HCT116 (cell line): ENCODE measurements around the gene PPP2R5A. TPM values are rescaled to one million over a fixed set of nuclear protein-coding genes. Genes with fewer than 3 reads are reported as not detected.

Experiments
- ATAC-seq: fragments of 200-7000 bp; cut with Tn5 transposase; 2 replicates; pipeline ENCODE4 v1.9.1; 2020; ENCODE audit warnings: mild to moderate bottlenecking, moderate library complexity
- Bru-seq: library from RNA; stranded (reverse); fragments of 400-500 nt; gene quantifications from one replicate; lab custom pipeline; 2021; lab: Mats Ljungman, UMichigan
- BruChase-seq, 2 experiments: library from RNA; stranded (reverse); fragments of 400-500 nt; gene quantifications; one replicate each; lab custom pipeline; 2021; lab: Mats Ljungman, UMichigan
- BruUV-seq: library from RNA; stranded (reverse); fragments of 400-500 nt; replicated peaks from 2 replicates; lab custom pipeline; 2021; lab: Mats Ljungman, UMichigan
- CTCF ChIA-PET: fragments of 300-600 bp; sonication (Branson Sonifier 250); formaldehyde crosslinking; loops from one replicate; lab custom pipeline; 2021; ENCODE audit warnings: antibody characterized with exemption; lab: Charles Lee
- POLR2A ChIA-PET: fragments of 300-600, 350-600 bp; sonication (Branson Sonifier 250); formaldehyde crosslinking; loops from one replicate; lab custom pipeline; 2021; ENCODE audit warnings: antibody characterized with exemption; lab: Charles Lee
- RAD21 ChIA-PET, 2 experiments: fragments of 300-600 bp; sonication (Branson Sonifier 250); formaldehyde crosslinking; loops; one replicate each; lab custom pipeline; 2023; ENCODE audit warnings: low total read pairs in 2 of 2; ENCODE audit not compliant: uncharacterized antibody in 2 of 2, unreplicated experiment in 2 of 2, low non-redundant PET in 1 of 2; lab: Charles Lee
- DNase-seq: peaks from one replicate; pipeline ENCODE4 v3.0.0-alpha.2; 2010; ENCODE audit warnings: low read depth, low spot score
- H2AFZ ChIP-seq: fragments of 200-600 bp; shearing (Covaris generic), sonication (generic); 2 replicates; pipeline ENCODE4 v1.6.1; 2017; ENCODE audit warnings: low read depth, mixed run types, mixed read lengths, antibody characterized with exemption, low read length; ENCODE audit not compliant: poor library complexity, severe bottlenecking
- H3K27ac ChIP-seq: 2 replicates; pipeline ENCODE4 v1.5.1; 2012; ENCODE audit warnings: low read depth, low read length
- H3K27me3 ChIP-seq: fragments of 200-600 bp; sonication (generic); 2 replicates; pipeline ENCODE4 v1.6.1; 2016; ENCODE audit warnings: mixed run types, low read length, mixed read lengths; ENCODE audit not compliant: insufficient read depth
- H3K36me3 ChIP-seq, 2 experiments: fragments of 200-500 bp in 1 of 2; fragments of 200-600 bp in 1 of 2; sonication (Bioruptor generic) in 1 of 2; sonication (generic) in 1 of 2; 2 replicates each; pipeline versions ENCODE4 v1.5.1 to v1.6.1; 2014 to 2016; ENCODE audit warnings: low read length in 2 of 2, inconsistent platforms in 1 of 2, mixed read lengths in 1 of 2, mixed run types in 1 of 2; ENCODE audit not compliant: insufficient read depth in 2 of 2, control insufficient read depth in 1 of 2
- H3K4me1 ChIP-seq, 2 experiments: fragments of 200-600 bp in 1 of 2; sonication (generic) in 1 of 2; 2 replicates each; pipeline versions ENCODE4 v1.5.1 to v1.6.1; 2012 to 2017; ENCODE audit warnings: low read length in 2 of 2, inconsistent platforms in 1 of 2, mild to moderate bottlenecking in 1 of 2, mixed read lengths in 1 of 2, mixed run types in 1 of 2, moderate library complexity in 1 of 2; ENCODE audit not compliant: insufficient read depth in 2 of 2, control insufficient read depth in 1 of 2
- H3K4me2 ChIP-seq: fragments of 200-600 bp; sonication (generic); 2 replicates; pipeline ENCODE4 v1.6.1; 2017; ENCODE audit warnings: mixed run types, low read length, mixed read lengths
- H3K4me3 ChIP-seq, 2 experiments: fragments of 200-600 bp in 1 of 2; sonication (generic) in 1 of 2; replicated peaks in 1 of 2; 2 replicates each; pipeline ENCODE4 v1.5.1; 2011 to 2016; ENCODE audit warnings: low read length in 2 of 2, control low read depth in 1 of 2, low read depth in 1 of 2, mild to moderate bottlenecking in 1 of 2, mixed read lengths in 1 of 2, mixed run types in 1 of 2
- H3K79me2 ChIP-seq: fragments of 200-600 bp; sonication (generic); 2 replicates; pipeline ENCODE4 v1.6.1; 2017; ENCODE audit warnings: mild to moderate bottlenecking, mixed run types, low read length, moderate library complexity, mixed read lengths; ENCODE audit not compliant: insufficient read depth
- H3K9ac ChIP-seq: fragments of 200-600 bp; sonication (generic); 2 replicates; pipeline ENCODE4 v1.6.1; 2016; ENCODE audit warnings: low read length, mixed read lengths
- H3K9me2 ChIP-seq: fragments of 200-600 bp; sonication (generic), shearing (Covaris generic); 2 replicates; pipeline ENCODE4 v1.6.1; 2017; ENCODE audit warnings: mixed run types, mild to moderate bottlenecking, moderate library complexity; ENCODE audit not compliant: insufficient read depth
- H3K9me3 ChIP-seq, 2 experiments: fragments of 200-500 bp in 1 of 2; fragments of 200-600 bp in 1 of 2; sonication (Bioruptor generic) in 1 of 2; sonication (generic) in 1 of 2; 2 replicates each; pipeline ENCODE4 v1.6.1; 2014 to 2017; ENCODE audit warnings: low read length in 2 of 2, mixed read lengths in 2 of 2, inconsistent platforms in 1 of 2, low read depth in 1 of 2, mild to moderate bottlenecking in 1 of 2, mixed run types in 1 of 2, moderate library complexity in 1 of 2; ENCODE audit not compliant: control insufficient read depth in 1 of 2, insufficient read depth in 1 of 2
- H4K20me1 ChIP-seq: fragments of 200-600 bp; sonication (generic), shearing (Covaris generic); 2 replicates; pipeline ENCODE4 v1.6.1; 2017; ENCODE audit warnings: mixed run types, mild to moderate bottlenecking, moderate library complexity; ENCODE audit not compliant: insufficient read depth
- ATF3 ChIP-seq: IDR thresholded peaks from 2 replicates; pipeline ENCODE4 v1.6.1; 2012
- CBX3 ChIP-seq: IDR thresholded peaks from 2 replicates; pipeline ENCODE4 v1.6.1; 2012; ENCODE audit warnings: low read depth
- CEBPB ChIP-seq: IDR thresholded peaks from 2 replicates; pipeline ENCODE4 v1.6.1; 2012; ENCODE audit warnings: low read depth
- CTCF ChIP-seq, 3 experiments: fragments of 200-600 bp in 1 of 3; sonication (generic) in 1 of 3; IDR thresholded peaks in 2 of 3; conservative IDR thresholded peaks in 1 of 3; 2 replicates each; pipeline ENCODE4 v1.5.1; 2012 to 2017; ENCODE audit warnings: low read depth in 2 of 3, low read length in 2 of 3, antibody characterized with exemption in 1 of 3, borderline replicate concordance in 1 of 3, control low read depth in 1 of 3, mild to moderate bottlenecking in 1 of 3, mixed read lengths in 1 of 3, mixed run types in 1 of 3, moderate library complexity in 1 of 3; ENCODE audit not compliant: insufficient read depth in 1 of 3
- EGR1 ChIP-seq: IDR thresholded peaks from 2 replicates; pipeline ENCODE4 v1.6.1; 2012; ENCODE audit warnings: low read depth
- ELF1 ChIP-seq: IDR thresholded peaks from 2 replicates; pipeline ENCODE4 v1.6.1; 2012; ENCODE audit warnings: low read depth, borderline replicate concordance
- EZH2 ChIP-seq: fragments of 200-600 bp; sonication (generic); IDR thresholded peaks from 2 replicates; pipeline ENCODE4 v1.6.1; 2017; ENCODE audit warnings: antibody characterized with exemption, mixed run types
- EZH2phosphoT487 ChIP-seq: fragments of 200-600 bp; IDR thresholded peaks from 2 replicates; pipeline ENCODE4 v1.6.1; 2018; ENCODE audit warnings: antibody characterized with exemption, borderline replicate concordance
- POLR2AphosphoS5 ChIP-seq: IDR thresholded peaks from 2 replicates; pipeline ENCODE4 v1.6.1; 2011; ENCODE audit warnings: mild to moderate bottlenecking, low read depth, low read length, moderate library complexity
- RAD21 ChIP-seq: IDR thresholded peaks from 2 replicates; pipeline ENCODE4 v1.6.1; 2012; ENCODE audit warnings: low read depth, mild to moderate bottlenecking
- SIN3A ChIP-seq: IDR thresholded peaks from 2 replicates; pipeline ENCODE4 v1.6.1; 2012; ENCODE audit warnings: low read depth
- SP1 ChIP-seq: IDR thresholded peaks from 2 replicates; pipeline ENCODE4 v1.6.1; 2012; ENCODE audit warnings: low read depth
- SRF ChIP-seq: IDR thresholded peaks from 2 replicates; pipeline ENCODE4 v1.6.1; 2012; ENCODE audit warnings: low read depth
- YY1 ChIP-seq: IDR thresholded peaks from 2 replicates; pipeline ENCODE4 v1.6.1; 2011; ENCODE audit warnings: low read length, low read depth, moderate library complexity, mild to moderate bottlenecking; ENCODE audit not compliant: insufficient replicate concordance; ENCODE audit errors: extremely low read depth
- ZBTB33 ChIP-seq: IDR thresholded peaks from 2 replicates; pipeline ENCODE4 v1.6.1; 2011; ENCODE audit warnings: mild to moderate bottlenecking, low read length, moderate library complexity; ENCODE audit not compliant: insufficient replicate concordance; ENCODE audit errors: extremely low read depth
- ZFX ChIP-seq: fragments of 450-650 bp; IDR thresholded peaks from 2 replicates; pipeline ENCODE4 v1.6.1; 2017
- ZNF274 ChIP-seq: fragments of 200-500 bp; sonication (Bioruptor generic); IDR thresholded peaks from 2 replicates; pipeline ENCODE4 v1.6.1; 2014; ENCODE audit warnings: mild to moderate bottlenecking, low read depth, low read length, inconsistent platforms
- intact Hi-C: fragments of 100-400 bp; cut with micrococcal nuclease; formaldehyde crosslinking; loops from 2 replicates; pipeline ENCODE4 v1.10.0; 2022
- long read RNA-seq: library from polyadenylated mRNA; unstranded; transcript quantifications from one replicate; pipeline ENCODE4 v2.0.0, GENCODE V29; 2021; ENCODE audit not compliant: unreplicated experiment
- polyA plus RNA-seq: library from polyadenylated mRNA; unstranded; fragments of >200 nt; gene quantifications from 2 replicates; pipeline ENCODE4 v1.2.1, GENCODE V29; 2012; ENCODE audit warnings: missing spikeins
- total RNA-seq: library from RNA; stranded (reverse); gene quantifications from one replicate; pipeline ENCODE4 v1.2.1, GENCODE V29; 2021; ENCODE audit not compliant: unreplicated experiment
- TF ChIP-seq, protein P1 (sequence below): IDR thresholded peaks from 2 replicates; pipeline ENCODE4 v1.6.1; 2012

Gene PPP2R5A
- total RNA-seq (33.1 TPM), Bru-seq, nascent RNA (percentile 77 among the genes with signal in this experiment), BruChase-seq, experiment 1, labeled RNA remaining after a 6-hour chase (percentile 78 among the genes with signal in this experiment), BruChase-seq, experiment 2, labeled RNA remaining after a 2-hour chase (percentile 71 among the genes with signal in this experiment)
- polyA plus RNA-seq = 12.9 and 15.0 TPM in 2 replicates
- long read RNA-seq, transcript PPP2R5A-201 (13 exons, 3,128 nt) = major isoform, 25 of 32 reads
- long read RNA-seq, partial matches to known transcripts = 1 of 32 reads
- long read RNA-seq, other reads (novel, unspliced or antisense) = 6 of 32 reads

GRCh38 chr1:212284744-212285684 lies at the start of gene PPP2R5A:
Gene PPP2R5A, plus strand, starts transcription at chr1:212285410. Its CDS starts 701 bp downstream, at chr1:212286111.
- H3K4me1 ChIP-seq = peaks cover 24 to 28% of the 10 kb centered on the region in 2 experiments; a peak in 3 of 4 replicates
- intact Hi-C loops = loop anchor here (1.0 to 10.0 kb wide), 2 partner anchors 170 to 250 kb away; partner anchors contain the start of genes DTL and INTS7
- no peaks in the 10 kb centered on the region for H3K9me2 ChIP-seq
- ChIA-PET RAD21 (no interaction called here), CTCF (interaction anchor here (0.7 to 1.1 kb wide), 6 partner anchors 14 to 604 kb away, joined by 3 to 7 read pairs (median 3); no protein-coding TSS in a partner anchor), POLR2A (interaction anchor here (0.8 to 1.5 kb wide), 4 partner anchors 24 to 250 kb away, joined by 3 to 5 read pairs (median 4); partner anchors contain the start of genes DTL and INTS7)
- H3K27ac ChIP-seq = peak within 1 kb of the TSS; percentile 95
- DNase-seq (peak; percentile 98), ATAC-seq (peak; percentile 91)
- H3K36me3 ChIP-seq = no peaks in the 10 kb centered on the region
- no peaks in the 10 kb centered on the region for H3K27me3 ChIP-seq
- H3K79me2 ChIP-seq = peaks cover 41% of the 10 kb centered on the region
- H3K4me2 ChIP-seq = peak within 1 kb of the TSS; percentile 96
- H2AFZ ChIP-seq = peak within 1 kb of the TSS; percentile 91
- no peaks in the 10 kb centered on the region for H4K20me1 ChIP-seq
- no TSS peak for BruUV-seq
- peak within 1 kb of the TSS; percentile 84 for H3K9ac ChIP-seq
- H3K9me3 ChIP-seq = no peaks in the 10 kb centered on the region
- peak within 1 kb of the TSS; percentile 83 to 86 for H3K4me3 ChIP-seq
- TF ChIP-seq ZBTB33 (peak; percentile 34), ELF1 (no peak), EGR1 (peak; percentile 97), SIN3A (peak; percentile 95), EZH2phosphoT487 (no peak), ZNF274 (no peak), RAD21 (no peak), EZH2 (no peak), CTCF (IDR thresholded peaks at IDR 0.05 in 2 of 3, conservative IDR thresholded peaks at IDR 0.05 in 1 of 3; ENCODE audit: borderline replicate concordance in 1 of 3, insufficient read depth in 1 of 3, low read depth in 2 of 3, low read length in 2 of 3) (peak in 1 of 3 experiments; percentile 23; a peak in 1 of 6 replicates), SP1 (peak; percentile 99), SRF (no peak; the same call in 1 of the 2 replicates), POLR2AphosphoS5 (peak; percentile 82), YY1 (peak; percentile 72), CEBPB (no peak), CBX3 (0 out of 2 replicates have a peak, but pooled peaks have one; percentile 55), ZFX (no peak), ATF3 (no peak)
- TF ChIP-seq, protein P1, sequence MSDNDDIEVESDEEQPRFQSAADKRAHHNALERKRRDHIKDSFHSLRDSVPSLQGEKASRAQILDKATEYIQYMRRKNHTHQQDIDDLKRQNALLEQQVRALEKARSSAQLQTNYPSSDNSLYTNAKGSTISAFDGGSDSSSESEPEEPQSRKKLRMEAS = peak; percentile 88
